Prostate gland (tissue), 2 donors: Measurements from ENCODE around the gene TSR3. TPM values are rescaled to one million over a fixed set of nuclear protein-coding genes. Genes with fewer than 3 reads are reported as not detected.

Experiments used
- DNase-seq: peaks from one replicate; pipeline ENCODE4 v3.0.0-alpha.2; 2019; ENCODE audit warnings: low spot score
- H3K27ac ChIP-seq, 2 donors: fragments of 200-600 bp; sonication (generic); 2 replicates each; pipeline ENCODE4 v1.5.1; 2017 to 2019
- H3K27me3 ChIP-seq: fragments of 200-600 bp; sonication (generic); replicated peaks from 2 replicates; pipeline ENCODE4 v1.5.1; 2019; ENCODE audit not compliant: insufficient read depth
- H3K36me3 ChIP-seq, 2 donors: fragments of 200-600 bp; sonication (generic); 1 replicate in 1 of 2; 2 replicates in 1 of 2; pipeline versions ENCODE4 v1.5.1 to v1.8.1; 2017 to 2019
- H3K4me1 ChIP-seq: fragments of 200-600 bp; sonication (generic); replicated peaks from 2 replicates; pipeline ENCODE4 v1.5.1; 2019
- H3K4me3 ChIP-seq, 2 donors: fragments of 200-600 bp; sonication (generic); 2 replicates each; pipeline ENCODE4 v1.5.1; 2017 to 2019
- H3K9me3 ChIP-seq: fragments of 200-600 bp; sonication (generic); 2 replicates; pipeline ENCODE4 v1.5.1; 2017
- POLR2A ChIP-seq: fragments of 450-650 bp; IDR thresholded peaks from one replicate; pipeline ENCODE4 v1.6.1; 2016; ENCODE audit warnings: antibody characterized with exemption, mild to moderate bottlenecking
- POLR2AphosphoS5 ChIP-seq: sonication (generic); formaldehyde crosslinking; IDR thresholded peaks from one replicate; pipeline ENCODE4 v1.6.1; 2017; ENCODE audit warnings: antibody characterized with exemption
- WGBS: methylation state at CpG from one replicate; pipeline ENCODE4 v1.1.5; 2018; 5-methylcytosine and 5-hydroxymethylcytosine counted together
- intact Hi-C: fragments of 100-400 bp; cut with DNase I; formaldehyde crosslinking; loops from one replicate; pipeline ENCODE4 v1.14.2; 2022
- total RNA-seq, 2 donors: library from RNA; depleted of rRNA; stranded (reverse); fragments of >200 nt; gene quantifications; one replicate each; pipeline ENCODE4 v1.1.0, GENCODE V29; 2016
- TF ChIP-seq, protein P1 (sequence below), 4 experiments: fragments of 200-600 bp in 2 of 4; fragments of 450-650 bp in 2 of 4; sonication (generic) in 2 of 4; IDR thresholded peaks; 1 replicate in 3 of 4; 2 replicates in 1 of 4; pipeline ENCODE4 v1.5.1; 2016 to 2019; ENCODE audit warnings: antibody characterized with exemption in 4 of 4, mild to moderate bottlenecking in 2 of 4, moderate library complexity in 2 of 4

Gene TSR3
- total RNA-seq, 2 donors from 2014 or later: 108 to 148 TPM

DNA sequence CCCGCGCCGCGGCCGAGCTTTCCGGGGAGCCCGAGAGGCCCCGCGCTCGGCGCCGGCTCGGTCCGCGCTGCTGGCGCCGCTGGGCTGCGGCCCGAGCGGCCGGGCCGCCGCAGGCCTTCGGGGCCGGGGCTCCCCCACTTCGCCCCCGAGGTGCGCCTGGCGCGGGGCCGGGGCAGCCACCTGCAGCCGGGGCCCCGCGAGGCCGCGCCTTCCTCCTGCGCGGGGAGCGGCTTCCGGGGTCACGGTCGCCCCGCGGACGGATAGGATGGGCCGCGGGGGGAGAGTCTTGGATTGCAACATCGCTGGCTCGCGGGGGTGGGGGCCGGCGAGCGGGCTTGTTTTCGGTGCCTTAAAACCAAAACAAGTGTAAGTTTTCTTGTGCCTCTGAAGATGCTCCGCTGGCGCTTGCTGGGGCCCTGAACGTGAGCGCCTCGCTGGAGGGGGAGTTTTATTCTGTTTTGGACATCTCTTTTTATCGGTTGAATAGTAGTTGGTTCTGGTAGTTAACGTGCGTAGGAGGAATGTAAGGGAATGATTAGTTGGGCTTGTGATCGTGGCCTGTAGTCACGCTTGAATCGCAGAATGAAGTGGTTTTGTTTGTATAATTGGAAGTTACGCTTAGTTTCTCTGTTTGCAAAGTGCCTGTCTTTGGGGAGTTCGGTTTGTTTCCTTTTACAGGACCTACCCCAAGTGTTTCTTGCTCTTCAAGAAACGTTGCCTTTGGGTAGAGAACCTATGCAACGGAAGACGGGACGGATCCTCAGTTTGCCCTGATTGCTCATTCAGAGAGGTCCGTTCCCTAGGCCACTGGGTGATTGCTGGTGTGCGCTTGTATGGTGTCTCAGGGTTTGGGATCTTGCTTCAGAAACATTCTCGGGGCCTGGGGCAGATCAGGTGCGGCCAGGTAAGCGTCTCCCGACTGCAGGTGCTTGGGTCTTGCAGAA lies 41.5 kb downstream of the TSR3 start:
- no peaks in the 10 kb centered on the region for H3K27me3 ChIP-seq
- H3K4me1 ChIP-seq: peaks cover 19% of the 10 kb centered on the region
- peaks cover 3 to 5% of the 10 kb centered on the region in 2 donors for H3K36me3 ChIP-seq
- TF ChIP-seq POLR2AphosphoS5 (no peak), POLR2A (no peak)
- TF ChIP-seq, protein P1, sequence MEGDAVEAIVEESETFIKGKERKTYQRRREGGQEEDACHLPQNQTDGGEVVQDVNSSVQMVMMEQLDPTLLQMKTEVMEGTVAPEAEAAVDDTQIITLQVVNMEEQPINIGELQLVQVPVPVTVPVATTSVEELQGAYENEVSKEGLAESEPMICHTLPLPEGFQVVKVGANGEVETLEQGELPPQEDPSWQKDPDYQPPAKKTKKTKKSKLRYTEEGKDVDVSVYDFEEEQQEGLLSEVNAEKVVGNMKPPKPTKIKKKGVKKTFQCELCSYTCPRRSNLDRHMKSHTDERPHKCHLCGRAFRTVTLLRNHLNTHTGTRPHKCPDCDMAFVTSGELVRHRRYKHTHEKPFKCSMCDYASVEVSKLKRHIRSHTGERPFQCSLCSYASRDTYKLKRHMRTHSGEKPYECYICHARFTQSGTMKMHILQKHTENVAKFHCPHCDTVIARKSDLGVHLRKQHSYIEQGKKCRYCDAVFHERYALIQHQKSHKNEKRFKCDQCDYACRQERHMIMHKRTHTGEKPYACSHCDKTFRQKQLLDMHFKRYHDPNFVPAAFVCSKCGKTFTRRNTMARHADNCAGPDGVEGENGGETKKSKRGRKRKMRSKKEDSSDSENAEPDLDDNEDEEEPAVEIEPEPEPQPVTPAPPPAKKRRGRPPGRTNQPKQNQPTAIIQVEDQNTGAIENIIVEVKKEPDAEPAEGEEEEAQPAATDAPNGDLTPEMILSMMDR (IDR thresholded peaks at IDR 0.05): no peak
- no peak for DNase-seq
- peak overlapping the region; percentile 68 to 75 for H3K4me3 ChIP-seq
- no peaks in the 10 kb centered on the region for H3K9me3 ChIP-seq
- WGBS: under 1% methylated on average over 45 of the region's 77 CpGs
- H3K27ac ChIP-seq: peak overlapping the region; percentile 95 to 96
- intact Hi-C loops: loop anchor here (5.0 to 10.0 kb wide), 2 partner anchors 55 to 112 kb away; partner anchors contain the start of gene UQCC4

DNA sequence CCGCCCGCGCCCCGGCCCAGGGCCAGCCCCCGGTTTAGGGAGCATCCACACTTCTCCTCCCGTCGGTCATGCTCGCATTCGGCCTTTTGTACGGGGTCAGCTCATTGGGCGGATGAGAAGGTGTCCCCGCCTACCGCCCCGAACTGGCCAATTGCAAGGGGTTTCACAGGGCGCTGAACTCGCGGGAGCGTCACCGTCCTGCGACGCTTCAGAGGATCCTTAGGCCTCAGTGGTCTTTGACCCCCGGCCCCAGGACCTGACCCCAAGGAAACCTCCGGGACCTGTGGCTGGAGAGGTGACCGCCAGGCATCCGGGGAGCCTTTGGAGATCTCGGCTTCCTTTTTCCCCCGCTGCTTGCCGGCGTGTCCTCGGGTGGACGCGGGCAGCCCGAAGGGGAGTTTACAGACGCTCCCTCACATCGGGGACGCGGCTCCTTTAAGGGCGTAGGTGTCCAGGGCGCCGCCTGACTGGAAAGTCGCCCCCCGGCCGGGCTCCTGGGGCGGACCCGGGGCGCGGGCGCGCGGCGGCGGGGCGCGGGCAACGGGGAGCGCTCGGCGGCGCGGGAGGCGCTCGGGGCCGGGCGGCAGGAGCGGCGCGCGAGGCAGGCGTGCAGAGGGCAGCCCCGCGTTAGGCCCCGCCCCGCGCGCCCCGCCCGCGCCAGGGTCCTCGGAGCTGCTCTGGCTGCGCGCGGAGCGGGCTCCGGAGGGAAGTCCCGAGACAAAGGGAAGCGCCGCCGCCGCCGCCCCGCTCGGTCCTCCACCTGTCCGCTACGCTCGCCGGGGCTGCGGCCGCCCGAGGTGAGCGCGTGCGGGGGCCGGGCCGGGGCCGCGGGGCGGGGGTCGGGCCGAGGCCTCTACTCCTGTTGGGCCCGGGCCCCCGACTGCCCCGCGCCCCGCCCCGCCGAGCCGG lies 42.4 kb downstream of the TSR3 start, which contains the start of gene UBE2I:
Gene UBE2I, plus strand, starts transcription at position 660 of the 909 bp plus-strand sequence. CDS start 4,395 bp downstream, outside the sequence.
- TF ChIP-seq, protein P1 (IDR thresholded peaks at IDR 0.05): no peak
- TF ChIP-seq POLR2A (peak; percentile 49), POLR2AphosphoS5 (peak; percentile 82)
- DNase-seq: peak; percentile 96
- Histone ChIP-seq H3K9me3 (no peaks in the 10 kb centered on the region), H3K4me3 (peak within 1 kb of the TSS; percentile 68 to 75), H3K27me3 (no peaks in the 10 kb centered on the region), H3K36me3 (no peaks in the 10 kb centered on the region), H3K4me1 (peaks cover 19% of the 10 kb centered on the region), H3K27ac (peak within 1 kb of the TSS; percentile 95 to 96)
- intact Hi-C loops: loop anchor here (5.0 to 10.0 kb wide), 2 partner anchors 56 to 113 kb away; partner anchors contain the start of gene UQCC4
- under 1% methylated on average over 53 of the region's 117 CpGs for WGBS

DNA sequence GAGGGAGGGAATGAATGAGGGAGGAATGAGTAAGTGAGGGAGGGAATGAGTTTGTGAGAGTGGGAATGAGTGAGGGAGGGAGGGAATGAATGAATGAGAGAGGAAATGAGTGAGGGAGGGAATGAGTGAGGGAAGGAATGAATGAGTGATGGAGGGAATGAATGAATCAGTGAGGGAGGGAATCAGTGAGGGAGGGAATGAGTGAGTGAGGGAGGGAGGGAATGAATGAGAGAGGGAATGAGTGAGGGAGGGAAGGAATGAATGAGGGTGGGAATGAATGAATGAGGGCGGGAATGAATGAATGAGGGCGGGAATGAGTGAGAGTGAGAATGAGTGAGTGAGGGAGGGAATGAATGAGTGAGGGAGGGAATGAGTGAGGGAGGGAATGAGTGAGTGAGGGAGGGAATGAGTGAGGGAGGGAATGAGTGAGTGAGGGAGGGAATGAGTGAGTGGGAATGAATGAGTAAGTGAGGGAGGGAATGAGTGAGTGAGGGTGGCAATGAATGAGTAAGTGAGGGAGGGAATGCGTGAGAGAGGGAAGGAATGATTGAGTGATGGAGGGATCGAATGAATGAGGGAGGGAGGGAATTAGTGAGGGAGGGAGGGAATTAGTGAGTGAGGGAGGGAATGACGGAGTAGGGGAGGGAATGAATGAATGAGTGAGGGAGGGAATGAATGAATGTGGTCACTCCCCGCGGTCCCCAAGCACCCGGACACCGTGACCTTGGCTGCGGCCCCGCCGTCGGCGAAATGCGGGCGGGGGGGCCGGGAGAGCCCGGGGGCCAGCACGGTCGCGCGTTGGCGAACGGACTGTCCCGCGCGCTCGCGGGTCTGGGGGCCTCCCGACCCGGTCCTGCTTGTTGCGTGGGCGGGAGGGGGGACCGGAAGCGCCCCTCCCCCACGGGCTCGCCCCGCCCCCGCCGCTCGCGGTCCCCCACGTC lies 43.4 kb downstream of the TSR3 start:
- no peaks in the 10 kb centered on the region for H3K27me3 ChIP-seq
- H3K27ac ChIP-seq: peak overlapping the region; percentile 95 to 96
- intact Hi-C loops: loop anchor here (5.0 to 10.0 kb wide), 2 partner anchors 56 to 114 kb away; partner anchors contain the start of gene UQCC4
- WGBS: 5% methylated on average over 38 of the region's 43 CpGs
- H3K36me3 ChIP-seq: no peaks in the 10 kb centered on the region
- no peak for DNase-seq
- peak overlapping the region; percentile 68 to 75 for H3K4me3 ChIP-seq
- TF ChIP-seq POLR2AphosphoS5 (no peak), POLR2A (no peak)
- TF ChIP-seq, protein P1 (IDR thresholded peaks at IDR 0.05): no peak
- H3K4me1 ChIP-seq: peaks cover 15% of the 10 kb centered on the region
- no peaks in the 10 kb centered on the region for H3K9me3 ChIP-seq

DNA sequence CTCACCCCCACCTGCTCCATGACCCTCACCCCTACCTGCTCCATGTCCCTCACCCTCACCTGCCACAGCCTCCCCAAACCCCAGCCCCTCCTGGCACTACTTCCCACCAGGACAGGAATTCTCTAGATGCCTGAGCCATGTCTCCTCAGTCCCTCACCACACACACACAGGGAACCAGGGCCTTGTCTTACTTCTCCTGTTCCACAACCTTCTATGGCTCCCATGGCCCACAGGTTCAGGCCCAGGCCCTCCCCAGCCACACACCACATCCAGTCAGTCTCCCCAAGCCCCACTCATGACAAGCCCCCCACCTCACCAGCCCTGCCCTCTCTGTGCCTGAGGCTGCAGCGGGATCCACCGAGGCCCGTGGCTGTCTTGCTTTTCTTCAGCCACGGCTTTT lies 45.3 kb downstream of the TSR3 start:
- no peak for DNase-seq
- Histone ChIP-seq H3K27me3 (no peaks in the 10 kb centered on the region), H3K4me1 (peaks cover 3% of the 10 kb centered on the region), H3K27ac (no peak overlapping the region), H3K4me3 (no peak overlapping the region), H3K36me3 (no peaks in the 10 kb centered on the region), H3K9me3 (no peaks in the 10 kb centered on the region)
- intact Hi-C loops: loop anchor here (5.0 to 10.0 kb wide), 2 partner anchors 58 to 116 kb away; partner anchors contain the start of gene UQCC4
- WGBS: 65% methylated on average over 4 of the region's 4 CpGs
- TF ChIP-seq POLR2AphosphoS5 (no peak), POLR2A (no peak)
- TF ChIP-seq, protein P1 (IDR thresholded peaks at IDR 0.05): no peak
